COLO668 (cell line): ENCODE measurements around the gene RABL6.
"Not testable (repeated sequence)": the region's sequence is repeated elsewhere in the genome, so short reads cannot be mapped to it uniquely, and the experiment has no call there.

Experiments
- DNase-seq: peaks from one replicate; lab custom pipeline; 2025; ENCODE audit not compliant: unreplicated experiment; lab: John Stamatoyannopoulos, UW

Gene RABL6

GRCh38 chr9:136794281-136794999 lies 13.3 kb upstream of the RABL6 start:
- DNase-seq: no peak

- DNase-seq: no peak
These were observed 12.8 kb upstream of the RABL6 start for GRCh38 chr9:136795000-136795348.

- no peak for DNase-seq
These were observed 11.4 kb upstream of the RABL6 start, which contains the start of gene CCDC183 for GRCh38 chr9:136796238-136796774. TSS of gene CCDC183 (plus strand) at chr9:136796338. CDS start at chr9:136796398, 60 bp downstream.

DNA sequence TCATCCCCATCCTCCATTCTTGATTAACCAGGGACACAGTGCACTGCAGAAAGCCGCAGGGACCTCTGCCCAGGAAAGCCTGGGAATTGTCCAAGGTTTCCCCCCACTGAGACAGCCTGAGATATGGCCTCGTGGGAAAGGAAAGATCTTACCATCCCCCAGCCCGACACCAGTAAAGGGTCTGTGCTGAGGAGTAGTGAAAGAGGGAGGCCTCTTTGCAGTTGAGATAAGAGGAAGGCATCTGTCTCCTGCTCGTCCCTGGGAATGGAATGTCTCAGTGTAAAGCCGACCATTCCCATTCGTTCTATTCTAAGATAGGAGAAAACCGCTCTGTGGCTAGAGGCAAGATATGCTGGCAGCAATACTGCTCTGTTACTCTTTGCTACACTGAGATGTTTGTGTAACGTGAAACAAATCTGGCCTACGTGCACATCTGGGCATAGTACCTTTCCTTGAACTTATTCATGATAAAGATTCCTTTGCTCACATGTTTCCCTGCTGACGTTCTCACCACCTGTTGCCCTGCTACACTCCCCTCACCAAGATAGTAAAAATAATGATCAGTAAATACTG lies 10.9 kb upstream of the RABL6 start:
- DNase-seq: not testable (repeated sequence)

DNA sequence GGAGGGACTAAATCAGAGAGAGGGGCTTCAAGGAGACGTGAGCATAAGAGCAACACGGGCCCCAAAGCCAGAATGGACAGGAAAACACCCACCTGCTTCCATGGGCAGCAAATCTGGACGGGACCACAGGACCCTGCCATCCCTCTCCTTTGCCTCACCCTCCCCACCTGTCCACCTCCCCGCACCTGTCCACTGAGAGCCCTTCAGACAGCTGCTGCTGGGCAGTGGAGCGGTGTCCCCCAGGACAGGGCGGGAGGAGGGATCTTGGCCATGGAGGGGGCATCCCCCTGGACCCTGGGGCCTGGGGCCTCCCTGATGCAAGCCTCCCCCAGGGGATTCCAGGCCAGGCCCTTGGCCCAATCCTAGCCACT lies 9.1 kb upstream of the RABL6 start:
- peak; percentile 39 for DNase-seq

GRCh38 chr9:136799079-136799853 lies 8.5 kb upstream of the RABL6 start:
- peak; percentile 80 for DNase-seq

GRCh38 chr9:136799854-136800657 lies 7.7 kb upstream of the RABL6 start:
- DNase-seq: peak; percentile 96

GRCh38 chr9:136802321-136802720 lies 5.4 kb upstream of the RABL6 start:
- no peak for DNase-seq

DNA sequence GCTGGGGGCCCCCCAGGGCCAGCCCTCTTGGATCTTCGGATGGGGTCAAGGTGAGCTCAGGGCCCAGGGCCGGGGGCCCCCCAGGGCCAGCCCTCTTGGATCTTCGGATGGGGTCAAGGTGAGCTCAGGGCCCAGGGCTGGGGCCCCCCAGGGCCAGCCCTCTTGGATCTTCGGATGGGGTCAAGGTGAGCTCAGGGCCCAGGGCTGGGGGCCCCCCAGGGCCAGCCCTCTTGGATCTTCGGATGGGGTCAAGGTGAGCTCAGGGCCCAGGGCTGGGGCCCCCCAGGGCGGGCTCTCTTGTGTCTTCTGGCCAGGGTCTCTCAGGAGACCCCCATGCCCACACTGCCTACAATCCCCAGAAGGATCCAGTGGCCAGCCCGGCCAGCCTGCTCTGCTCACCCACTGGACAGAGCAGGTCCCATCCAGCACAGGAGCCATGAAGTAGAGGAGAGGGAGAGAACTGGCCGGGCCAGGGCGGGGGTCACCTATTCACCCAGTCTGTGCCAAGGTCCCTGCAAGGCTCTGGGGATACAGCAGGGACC lies 4.7 kb upstream of the RABL6 start:
- not testable (repeated sequence) for DNase-seq

DNA sequence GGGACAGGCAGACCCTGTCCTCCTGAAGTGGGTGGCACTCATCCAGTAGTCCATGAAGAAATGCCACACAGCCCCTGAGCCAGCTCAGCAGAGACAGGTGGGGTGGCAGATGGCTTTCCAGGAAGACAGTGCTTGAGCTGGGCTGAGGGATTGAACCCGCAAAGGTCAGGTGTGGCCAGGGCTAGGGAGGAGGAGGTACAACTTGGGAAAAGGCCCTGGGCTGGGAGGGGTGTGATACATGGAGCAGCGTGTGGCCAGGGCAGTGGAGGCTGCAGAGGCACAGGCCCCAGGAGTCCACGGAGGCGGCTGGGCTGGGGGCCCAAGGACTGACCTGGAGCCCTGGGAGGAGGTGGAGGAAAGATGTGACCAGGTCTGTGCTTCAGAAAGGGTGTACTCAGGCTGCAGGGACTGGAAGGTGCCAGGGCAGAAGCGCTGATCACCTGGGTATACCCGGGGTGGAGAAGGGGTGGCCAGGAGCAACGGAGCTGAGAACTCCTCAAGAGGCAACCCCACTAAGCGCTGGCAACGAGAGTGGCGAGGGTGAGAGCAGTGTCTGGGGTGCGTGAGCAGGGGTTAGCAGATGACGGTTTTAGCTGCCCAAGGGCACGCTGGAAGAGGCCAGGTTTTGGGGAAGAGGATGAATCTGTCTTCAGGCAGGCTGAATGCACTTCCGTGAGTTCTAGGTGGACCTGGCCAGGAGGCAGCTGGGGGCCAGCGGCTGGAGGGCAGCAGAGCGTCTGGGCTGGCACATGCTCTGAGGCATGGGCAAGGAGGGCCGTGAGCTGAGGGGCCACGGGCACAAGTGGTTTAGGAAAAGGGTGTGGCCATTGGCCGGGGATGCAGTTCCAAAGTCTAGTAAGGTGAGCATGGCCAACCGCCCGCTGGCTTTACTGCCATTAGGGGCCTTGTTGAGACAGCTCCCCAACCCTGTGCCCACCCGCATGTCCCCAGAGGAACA lies 3.9 kb upstream of the RABL6 start:
- DNase-seq: no peak

DNA sequence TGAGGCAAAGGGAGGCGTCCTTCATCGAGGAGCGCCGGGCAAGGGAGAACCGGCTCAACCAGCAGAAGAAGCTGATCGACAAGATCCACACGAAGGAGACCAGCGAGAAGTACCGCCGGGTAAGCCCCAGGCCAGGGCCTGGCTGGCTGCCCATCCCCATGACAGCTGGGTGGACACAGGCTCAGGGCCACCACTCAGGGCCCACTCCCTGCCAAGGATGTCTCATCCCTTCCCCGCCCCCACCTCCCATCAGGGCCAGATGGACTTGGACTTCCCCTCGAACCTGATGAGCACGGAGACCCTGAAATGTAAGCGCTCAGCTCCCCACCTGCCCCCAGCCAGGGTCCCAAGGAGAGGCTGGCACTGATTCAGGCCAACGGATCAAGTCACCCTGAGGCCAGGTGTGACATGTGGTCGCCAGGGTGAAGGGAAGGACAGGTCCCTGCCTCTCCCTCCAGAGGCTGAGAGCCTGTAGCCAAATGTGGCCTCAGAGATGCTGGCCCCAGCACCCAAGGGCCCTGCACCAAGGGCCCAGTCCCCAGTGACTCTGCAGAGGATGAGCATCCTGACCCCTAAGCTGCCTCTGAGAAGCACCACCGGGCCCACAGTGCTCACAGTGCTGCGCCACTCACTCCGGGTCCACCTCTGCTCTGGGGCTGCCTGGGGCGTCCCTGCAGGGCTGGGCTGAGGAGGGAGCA lies 3.1 kb upstream of the RABL6 start:
- no peak for DNase-seq

DNA sequence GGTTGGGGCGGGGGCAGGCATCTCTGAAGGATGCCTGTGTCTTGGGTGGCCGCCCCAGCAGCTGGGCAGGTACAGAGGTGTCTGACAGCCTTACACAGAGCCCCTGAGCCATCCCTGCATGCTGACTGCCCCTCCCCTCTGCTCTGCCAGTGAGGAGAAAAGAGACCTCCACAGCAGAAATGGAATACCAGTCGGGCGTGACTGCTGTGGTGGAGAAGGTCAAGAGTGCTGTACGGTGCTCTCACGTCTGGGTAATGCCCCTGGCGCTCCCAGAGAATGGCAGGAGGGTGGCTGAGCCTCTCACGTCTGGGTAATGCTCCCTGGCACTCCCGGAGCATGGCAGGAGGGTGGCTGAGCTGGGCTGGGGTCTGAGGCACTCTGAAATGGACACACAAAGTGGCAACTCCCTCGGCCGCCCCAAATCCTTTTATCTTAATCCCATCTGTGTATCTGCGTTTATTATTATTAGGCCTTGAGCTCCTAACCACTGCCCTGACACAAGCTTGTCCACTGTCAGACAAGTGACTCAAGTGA lies 2.5 kb upstream of the RABL6 start:
- DNase-seq: no peak

- no peak for DNase-seq
These were observed 1.7 kb upstream of the RABL6 start for GRCh38 chr9:136806067-136806466.

DNA sequence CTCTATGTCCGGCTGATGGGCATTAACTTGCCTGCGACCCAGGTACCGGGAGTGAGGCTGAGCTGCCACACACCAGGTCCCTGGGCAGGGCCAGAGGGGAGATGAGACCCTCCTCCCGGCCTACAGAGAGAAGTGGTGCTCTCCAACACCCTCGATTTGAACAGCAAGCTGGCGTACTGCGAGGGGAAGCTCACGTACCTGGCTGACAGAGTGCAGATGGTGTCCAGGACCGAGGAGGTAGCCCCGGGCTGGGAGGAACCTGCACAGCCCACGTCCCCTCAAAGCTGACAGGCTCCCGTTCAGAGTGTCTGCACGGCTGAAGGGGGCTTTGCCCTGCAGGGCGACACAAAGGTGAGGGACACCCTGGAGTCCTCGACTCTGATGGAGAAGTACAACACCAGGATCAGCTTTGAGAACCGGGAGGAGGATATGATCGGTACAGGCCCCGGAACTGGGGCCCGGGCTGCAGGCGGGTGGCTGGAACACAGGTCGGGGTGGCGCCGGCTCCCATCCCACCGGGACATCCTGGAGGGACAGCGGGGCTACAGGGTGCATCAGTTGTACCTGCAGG lies 1.0 kb upstream of the RABL6 start:
- DNase-seq: peak; percentile 16

DNA sequence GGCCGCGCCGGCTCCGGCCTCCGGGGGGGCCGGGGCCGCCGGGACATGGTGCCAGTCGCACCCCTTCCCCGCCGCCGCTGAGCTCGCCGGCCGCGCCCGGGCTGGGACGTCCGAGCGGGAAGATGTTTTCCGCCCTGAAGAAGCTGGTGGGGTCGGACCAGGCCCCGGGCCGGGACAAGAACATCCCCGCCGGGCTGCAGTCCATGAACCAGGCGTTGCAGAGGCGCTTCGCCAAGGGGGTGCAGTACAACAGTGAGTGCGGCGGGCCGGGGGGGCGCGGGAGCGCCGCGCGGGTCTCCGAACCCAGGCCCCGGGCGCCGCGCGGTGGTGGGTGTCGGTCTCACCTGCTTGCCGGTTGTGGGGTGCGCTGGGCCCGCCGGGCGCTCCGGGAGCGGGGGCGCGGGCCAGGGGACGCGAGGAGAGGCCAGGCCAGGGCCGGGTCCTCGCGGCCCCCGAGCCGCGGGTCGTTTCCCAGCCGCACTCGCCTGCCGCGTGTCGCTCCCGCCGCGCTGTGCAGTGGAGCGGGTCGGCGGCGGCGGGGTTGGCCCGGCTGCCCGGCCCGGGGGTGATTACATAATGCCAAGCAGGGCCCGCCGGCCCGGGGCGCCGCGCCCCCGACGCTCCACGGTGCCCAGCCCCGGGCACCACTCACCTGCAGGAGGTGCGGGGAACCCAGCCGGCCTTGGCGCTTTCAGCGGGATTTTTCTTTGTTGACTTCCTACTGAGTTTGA lies 492 bp downstream of the RABL6 start:
- DNase-seq: peak; percentile 67

DNA sequence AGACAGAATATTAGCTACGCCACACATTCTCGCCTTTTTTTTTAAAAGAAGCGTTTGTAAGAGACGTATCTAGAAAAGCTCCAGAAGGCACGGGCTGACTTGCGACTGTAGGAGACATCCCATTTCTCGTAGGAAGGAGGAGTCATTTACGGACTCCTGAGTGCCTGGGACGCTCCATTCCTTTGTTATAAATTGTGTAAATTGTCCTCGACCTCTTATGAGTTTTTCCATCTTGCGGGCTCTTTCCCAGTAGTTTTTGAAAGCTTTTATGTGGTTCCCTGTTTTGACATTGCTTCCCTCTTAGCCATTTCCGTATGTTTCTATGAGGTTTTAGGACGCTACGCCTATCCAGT lies 1.0 kb downstream of the RABL6 start:
- DNase-seq: no peak

DNA sequence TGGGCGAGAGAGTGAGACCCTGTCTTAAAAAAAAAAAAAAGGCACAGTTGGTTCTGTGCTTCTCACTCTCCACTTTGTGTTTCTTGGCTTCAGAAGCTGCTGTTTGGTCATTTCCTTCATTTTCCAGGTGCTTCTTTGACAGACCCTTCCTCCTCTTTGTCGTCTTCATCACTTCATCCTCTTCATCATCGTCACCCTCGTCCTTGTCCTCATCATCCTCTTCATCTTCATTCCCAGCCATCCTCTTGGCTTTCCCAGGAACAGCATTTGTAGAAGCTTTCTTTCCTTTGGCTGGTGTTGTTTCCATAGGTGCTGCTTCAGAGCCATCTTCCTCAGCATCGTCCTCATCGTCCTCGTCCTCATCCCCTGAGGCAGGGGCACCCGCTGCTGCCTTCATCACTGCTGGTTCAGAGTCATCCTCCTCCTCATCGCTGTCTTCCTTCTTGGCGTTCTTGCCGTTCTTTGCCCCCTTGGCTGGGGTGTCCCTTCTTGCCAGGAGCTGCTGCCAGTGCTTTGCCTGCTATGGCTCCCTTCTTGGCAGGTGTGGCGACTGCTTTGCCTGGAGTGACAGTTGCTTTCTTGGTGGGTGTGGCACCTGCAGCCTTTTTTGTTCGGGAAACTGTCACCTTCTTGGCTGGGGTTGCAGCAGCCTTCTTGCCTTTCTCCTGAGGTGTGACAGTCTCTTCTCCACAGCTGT lies 7.1 kb downstream of the RABL6 start:
- DNase-seq: no peak
